Liver (tissue), 9 donors: ENCODE data around the gene THEM4. TPM values are rescaled to one million over a fixed set of nuclear protein-coding genes. Genes with fewer than 3 reads are reported as not detected.

Experiments used
- DNase-seq: peaks from one replicate; pipeline ENCODE4 v3.0.0-alpha.2; 2017; ENCODE audit warnings: low spot score
- H3K27ac ChIP-seq, 2 donors: one replicate each; pipeline ENCODE4 v1.7.0; 2013; ENCODE audit warnings: inconsistent platforms in 2 of 2, low read length in 2 of 2, control low read depth in 1 of 2, low read depth in 1 of 2, mild to moderate bottlenecking in 1 of 2
- H3K27me3 ChIP-seq, 4 donors: one replicate each; pipeline versions ENCODE4 v1.6.1 to v1.7.0; 2013; ENCODE audit warnings: low read length in 3 of 4, inconsistent platforms in 1 of 4, mild to moderate bottlenecking in 1 of 4, moderate library complexity in 1 of 4; ENCODE audit not compliant: control insufficient read depth in 4 of 4, insufficient read depth in 4 of 4
- H3K36me3 ChIP-seq, 4 donors: one replicate each; pipeline versions ENCODE4 v1.6.1 to v1.7.0; 2013; ENCODE audit warnings: low read length in 3 of 4, mild to moderate bottlenecking in 3 of 4, low read depth in 1 of 4, moderate library complexity in 1 of 4; ENCODE audit not compliant: control insufficient read depth in 4 of 4, insufficient read depth in 3 of 4
- H3K4me1 ChIP-seq, 4 donors: one replicate each; pipeline versions ENCODE4 v1.6.1 to v1.7.0; 2013; ENCODE audit warnings: low read length in 3 of 4, mild to moderate bottlenecking in 3 of 4, moderate library complexity in 1 of 4; ENCODE audit not compliant: control insufficient read depth in 4 of 4, insufficient read depth in 4 of 4
- H3K4me3 ChIP-seq, 3 donors: one replicate each; pipeline versions ENCODE4 v1.6.1 to v1.7.0; 2013; ENCODE audit warnings: low read length in 3 of 3, control low read depth in 1 of 3, low read depth in 1 of 3, mild to moderate bottlenecking in 1 of 3
- H3K9ac ChIP-seq, 2 donors: one replicate each; pipeline ENCODE4 v1.7.0; 2013; ENCODE audit warnings: low read length in 2 of 2, mild to moderate bottlenecking in 2 of 2, moderate library complexity in 2 of 2, control low read depth in 1 of 2, low read depth in 1 of 2
- H3K9me3 ChIP-seq, 4 donors: one replicate each; pipeline versions ENCODE4 v1.6.1 to v1.7.0; 2013; ENCODE audit warnings: low read length in 3 of 4; ENCODE audit not compliant: control insufficient read depth in 4 of 4
- ATF3 ChIP-seq: IDR thresholded peaks from 2 replicates; pipeline ENCODE4 v1.6.1; 2016; ENCODE audit warnings: antibody characterized with exemption
- CTCF ChIP-seq: fragments of 150-350 bp; IDR thresholded peaks from 2 replicates; pipeline ENCODE4 v1.5.1; 2017; ENCODE audit warnings: improper control_type of control experiment, low read depth, low read length; ENCODE audit not compliant: missing input control
- FOXA2 ChIP-seq: IDR thresholded peaks from 2 replicates; pipeline ENCODE4 v1.6.1; 2016; ENCODE audit warnings: antibody characterized with exemption
- GABPA ChIP-seq, 2 donors: IDR thresholded peaks in 1 of 2; conservative IDR thresholded peaks in 1 of 2; 2 replicates each; pipeline ENCODE4 v1.6.1; 2016; ENCODE audit warnings: antibody characterized with exemption in 2 of 2, mild to moderate bottlenecking in 1 of 2, moderate library complexity in 1 of 2
- HNF4A ChIP-seq, 2 donors: conservative IDR thresholded peaks; 2 replicates each; pipeline ENCODE4 v1.6.1; 2016; ENCODE audit warnings: antibody characterized with exemption in 2 of 2, mild to moderate bottlenecking in 2 of 2
- JUND ChIP-seq, 2 donors: IDR thresholded peaks; 2 replicates each; pipeline ENCODE4 v1.6.1; 2016; ENCODE audit warnings: antibody characterized with exemption in 2 of 2
- MAX ChIP-seq: IDR thresholded peaks from 2 replicates; pipeline ENCODE4 v1.6.1; 2016; ENCODE audit warnings: antibody characterized with exemption
- NR2F2 ChIP-seq: IDR thresholded peaks from 2 replicates; pipeline ENCODE4 v1.6.1; 2016; ENCODE audit warnings: antibody characterized with exemption
- RAD21 ChIP-seq, 2 donors: IDR thresholded peaks; 2 replicates each; pipeline ENCODE4 v1.6.1; 2016; ENCODE audit warnings: antibody characterized with exemption in 2 of 2, mild to moderate bottlenecking in 2 of 2
- REST ChIP-seq: IDR thresholded peaks from 2 replicates; pipeline ENCODE4 v1.6.1; 2016; ENCODE audit warnings: antibody characterized with exemption, mild to moderate bottlenecking
- SP1 ChIP-seq: IDR thresholded peaks from 2 replicates; pipeline ENCODE4 v1.6.1; 2018; ENCODE audit warnings: antibody characterized with exemption, mild to moderate bottlenecking
- TAF1 ChIP-seq: conservative IDR thresholded peaks from 2 replicates; pipeline ENCODE4 v1.6.1; 2016; ENCODE audit warnings: antibody characterized with exemption, mild to moderate bottlenecking
- YY1 ChIP-seq: IDR thresholded peaks from 2 replicates; pipeline ENCODE4 v1.6.1; 2016; ENCODE audit warnings: antibody characterized with exemption, mild to moderate bottlenecking
- WGBS: extraction: QIAGEN DNeasy Blood & Tissue Kit; methylation state at CpG from one replicate; pipeline ENCODE4 v1.1.7; 2013; 5-methylcytosine and 5-hydroxymethylcytosine counted together
- polyA plus RNA-seq, 2 donors: library from polyadenylated mRNA; stranded (reverse) in 1 of 2; unstranded in 1 of 2; fragments of 200-250 nt in 1 of 2; fragments of >200 nt in 1 of 2; fragmentation: Nextera tagmentation in 1 of 2; extraction: Ambion mirVana in 1 of 2; gene quantifications; one replicate each; pipeline versions ENCODE4 v1.2.1 to v1.2.3, GENCODE V29; 2013 to 2015
- total RNA-seq, 2 donors: library from RNA; depleted of rRNA; stranded (reverse); fragments of >200 nt; gene quantifications; one replicate each; pipeline ENCODE4 v1.2.3, GENCODE V29; 2014
- donor health status: healthy.
- donor health status: healthy.
- donor health status: healthy.
- donor health status: healthy.
- donor health status: healthy.

THEM4 gene
- total and polyA plus RNA-seq, 4 donors = 6.1 to 16.2 (median 9.8) TPM

GRCh38 chr1:151944857-151945575 is 35.7 kb upstream of the THEM4 start:
- peaks cover 0 to 1% (median 0%) of the 10 kb centered on the region in 4 donors for H3K4me1 ChIP-seq

GRCh38 chr1:151944126-151944856 is 35.0 kb upstream of the THEM4 start:
- H3K4me1 ChIP-seq = peaks cover 0 to 1% (median 0%) of the 10 kb centered on the region in 4 donors
- H3K27ac ChIP-seq = no peak overlapping the region
- 57% methylated on average over 7 of the region's 7 CpGs for WGBS

More at GRCh38 chr1:151944857-151945575, 35.7 kb upstream of the THEM4 start:
- Histone ChIP-seq H3K27me3 (no peaks in the 10 kb centered on the region), H3K4me3 (no peak overlapping the region), H3K9me3 (no peaks in the 10 kb centered on the region), H3K27ac (no peak overlapping the region), H3K36me3 (no peaks in the 10 kb centered on the region), H3K9ac (no peak overlapping the region)
- WGBS = 77% methylated on average over 3 of the region's 3 CpGs
- DNase-seq = no peak
- no peak for TF ChIP-seq FOXA2
- TF ChIP-seq REST = no peak
- TF ChIP-seq YY1 = no peak
- TF ChIP-seq MAX = no peak
- no peak for TF ChIP-seq SP1
- TF ChIP-seq ATF3 = no peak
- TF ChIP-seq NR2F2 = no peak
- no peak for TF ChIP-seq RAD21 (IDR thresholded peaks at IDR 0.05)
- no peak for TF ChIP-seq HNF4A (conservative IDR thresholded peaks at IDR 0.05)
- TF ChIP-seq GABPA (IDR thresholded peaks at IDR 0.05 in 1 of 2, conservative IDR thresholded peaks at IDR 0.05 in 1 of 2) = no peak

More at GRCh38 chr1:151944126-151944856, 35.0 kb upstream of the THEM4 start:
- no peak for DNase-seq
- Histone ChIP-seq H3K4me3 (no peak overlapping the region), H3K27me3 (no peaks in the 10 kb centered on the region), H3K9me3 (no peaks in the 10 kb centered on the region), H3K9ac (no peak overlapping the region), H3K36me3 (no peaks in the 10 kb centered on the region)
- TF ChIP-seq JUND (IDR thresholded peaks at IDR 0.05) (no peak), GABPA (IDR thresholded peaks at IDR 0.05 in 1 of 2, conservative IDR thresholded peaks at IDR 0.05 in 1 of 2) (no peak), TAF1 (no peak), YY1 (no peak), FOXA2 (no peak), RAD21 (IDR thresholded peaks at IDR 0.05) (no peak), NR2F2 (no peak), SP1 (no peak), CTCF (no peak)
